Gastroesophageal sphincter (tissue), 4 donors: ENCODE results near the gene CHI3L1. TPM values are rescaled to one million over a fixed set of nuclear protein-coding genes. Genes with fewer than 3 reads are reported as not detected.

Experiments
- ATAC-seq: fragments of 150-250 bp; one replicate; pipeline ENCODE4 v1.9.1; 2016; ENCODE audit warnings: mild to moderate bottlenecking, moderate library complexity
- H3K27ac ChIP-seq, 4 donors: fragments of 200-600 bp; sonication (generic) in 3 of 4; 1 replicate in 3 of 4; 2 replicates in 1 of 4; pipeline ENCODE4 v1.5.1; 2016 to 2019
- H3K27me3 ChIP-seq: fragments of 200-600 bp; sonication (generic); one replicate; pipeline ENCODE4 v1.5.1; 2019
- H3K36me3 ChIP-seq, 2 donors: fragments of 200-600 bp; sonication (generic); one replicate each; pipeline ENCODE4 v1.5.1; 2019; ENCODE audit warnings: control low read depth in 1 of 2
- H3K4me1 ChIP-seq, 3 donors: fragments of 200-600 bp; sonication (generic); 1 replicate in 2 of 3; 2 replicates in 1 of 3; pipeline ENCODE4 v1.5.1; 2016 to 2019; ENCODE audit warnings: control low read depth in 2 of 3
- H3K4me3 ChIP-seq, 2 donors: fragments of 200-600 bp; sonication (generic); one replicate each; pipeline ENCODE4 v1.5.1; 2019; ENCODE audit warnings: mild to moderate bottlenecking in 1 of 2, moderate library complexity in 1 of 2
- H3K9me3 ChIP-seq, 3 donors: fragments of 200-600 bp; sonication (generic); one replicate each; pipeline ENCODE4 v1.5.1; 2017 to 2019; ENCODE audit warnings: control low read depth in 2 of 3
- CTCF ChIP-seq, 4 experiments: fragments of 200-600 bp in 2 of 4; fragments of 450-650 bp in 2 of 4; sonication (generic) in 1 of 4; IDR thresholded peaks; one replicate each; pipeline ENCODE4 v1.5.1; 2017 to 2019; ENCODE audit warnings: antibody characterized with exemption in 4 of 4, mild to moderate bottlenecking in 2 of 4, moderate library complexity in 2 of 4
- EP300 ChIP-seq: sonication (generic); formaldehyde crosslinking; IDR thresholded peaks from one replicate; pipeline ENCODE4 v1.6.1; 2017; ENCODE audit warnings: antibody characterized with exemption, mild to moderate bottlenecking
- POLR2A ChIP-seq, 2 donors: fragments of 450-650 bp; IDR thresholded peaks; one replicate each; pipeline ENCODE4 v1.6.1; 2017; ENCODE audit warnings: antibody characterized with exemption in 2 of 2, mild to moderate bottlenecking in 2 of 2, moderate library complexity in 1 of 2
- POLR2AphosphoS5 ChIP-seq: sonication (generic); formaldehyde crosslinking; IDR thresholded peaks from one replicate; pipeline ENCODE4 v1.6.1; 2017; ENCODE audit warnings: antibody characterized with exemption
- WGBS, 2 donors: methylation state at CpG; one replicate each; pipeline ENCODE4 v1.1.5; 2018; ENCODE audit warnings: low coverage in 1 of 2; 5-methylcytosine and 5-hydroxymethylcytosine counted together
- total RNA-seq, 4 donors: library from RNA; depleted of rRNA; stranded (reverse); fragments of >200 nt; gene quantifications; one replicate each; pipeline ENCODE4 v1.1.0, GENCODE V29; 2016

Gene CHI3L1
- total RNA-seq, 4 donors from 2014 or later, result 3.4 to 5.4 (median 5.0) TPM; not detected in 1

GRCh38 chr1:203166192-203166940, 20.1 kb downstream of the CHI3L1 start:
- H3K27ac ChIP-seq, result no peak overlapping the region
- no peak for ATAC-seq
- H3K4me3 ChIP-seq, result no peak overlapping the region
- no peaks in the 10 kb centered on the region for H3K9me3 ChIP-seq
- peaks cover 16% of the 10 kb centered on the region for H3K27me3 ChIP-seq
- H3K36me3 ChIP-seq, result no peaks in the 10 kb centered on the region
- 90% methylated on average over 2 of the region's 14 CpGs; no CpG with 5 or more reads in 1 of the 2 donors for WGBS, 2 donors
- TF ChIP-seq POLR2A (IDR thresholded peaks at IDR 0.05), result no peak
- TF ChIP-seq CTCF (IDR thresholded peaks at IDR 0.05), result no peak
- TF ChIP-seq EP300, result no peak
- no peak for TF ChIP-seq POLR2AphosphoS5
- H3K4me1 ChIP-seq, result no peaks in the 10 kb centered on the region

GRCh38 chr1:203165800-203166161, 20.7 kb downstream of the CHI3L1 start:
- H3K4me3 ChIP-seq, result no peak overlapping the region
- H3K9me3 ChIP-seq, result no peaks in the 10 kb centered on the region
- H3K27me3 ChIP-seq, result peaks cover 16% of the 10 kb centered on the region
- no peak overlapping the region for H3K27ac ChIP-seq
- 93% methylated on average over 3 of the region's 8 CpGs; no CpG with 5 or more reads in 1 of the 2 donors for WGBS, 2 donors
- no peaks in the 10 kb centered on the region for H3K36me3 ChIP-seq
- no peak for TF ChIP-seq CTCF (IDR thresholded peaks at IDR 0.05)
- no peak for TF ChIP-seq POLR2AphosphoS5
- no peak for TF ChIP-seq POLR2A (IDR thresholded peaks at IDR 0.05)
- no peak for TF ChIP-seq EP300
- ATAC-seq, result no peak
- no peaks in the 10 kb centered on the region for H3K4me1 ChIP-seq

GRCh38 chr1:203165101-203165799, 21.3 kb downstream of the CHI3L1 start:
- no peak for TF ChIP-seq POLR2A (IDR thresholded peaks at IDR 0.05)
- TF ChIP-seq EP300, result no peak
- no peak for TF ChIP-seq CTCF (IDR thresholded peaks at IDR 0.05)
- no peak for TF ChIP-seq POLR2AphosphoS5
- peaks cover 16% of the 10 kb centered on the region for H3K27me3 ChIP-seq
- no peak overlapping the region for H3K27ac ChIP-seq
- H3K4me1 ChIP-seq, result no peaks in the 10 kb centered on the region
- WGBS, 2 donors, result 93 to 98% methylated on average over 7 to 13 of the region's 28 CpGs
- no peaks in the 10 kb centered on the region for H3K36me3 ChIP-seq
- no peaks in the 10 kb centered on the region for H3K9me3 ChIP-seq
- no peak overlapping the region for H3K4me3 ChIP-seq
- no peak for ATAC-seq

GRCh38 chr1:203163891-203164635, 22.4 kb downstream of the CHI3L1 start:
- no peak overlapping the region for H3K27ac ChIP-seq
- ATAC-seq, result no peak
- H3K4me3 ChIP-seq, result no peak overlapping the region
- H3K27me3 ChIP-seq, result peaks cover 16% of the 10 kb centered on the region
- no peaks in the 10 kb centered on the region for H3K9me3 ChIP-seq
- 77 to 90% methylated on average over 2 to 3 of the region's 7 CpGs for WGBS, 2 donors
- no peaks in the 10 kb centered on the region for H3K36me3 ChIP-seq
- no peaks in the 10 kb centered on the region for H3K4me1 ChIP-seq
- TF ChIP-seq POLR2AphosphoS5, result no peak
- no peak for TF ChIP-seq EP300
- TF ChIP-seq CTCF (IDR thresholded peaks at IDR 0.05), result no peak
- no peak for TF ChIP-seq POLR2A (IDR thresholded peaks at IDR 0.05)
